Type B pancreatic cell (in vitro differentiated cells): ENCODE data around the gene CMTM5. TPM values are rescaled to one million over a fixed set of nuclear protein-coding genes. Genes with fewer than 3 reads are reported as not detected.

Source experiments
- DNase-seq: peaks from one replicate; pipeline ENCODE4 v3.0.0; 2021; ENCODE audit warnings: mixed read lengths; ENCODE audit not compliant: unreplicated experiment; ENCODE audit errors: extremely low spot score
- H3K27ac Mint-ChIP-seq: 2 replicates; pipeline ENCODE4 v1.8.0; 2021; ENCODE audit warnings: mild to moderate bottlenecking, mixed read lengths
- H3K27me3 Mint-ChIP-seq: 2 replicates; pipeline ENCODE4 v1.8.0; 2021; ENCODE audit warnings: mixed read lengths
- H3K36me3 Mint-ChIP-seq: 2 replicates; pipeline ENCODE4 v1.8.0; 2021; ENCODE audit warnings: mixed read lengths
- H3K4me1 Mint-ChIP-seq: one replicate; pipeline ENCODE4 v1.8.0; 2021; ENCODE audit warnings: mixed read lengths; ENCODE audit not compliant: unreplicated experiment
- H3K4me3 Mint-ChIP-seq: 2 replicates; pipeline ENCODE4 v1.8.0; 2021; ENCODE audit warnings: mild to moderate bottlenecking, mixed read lengths
- H3K9me3 Mint-ChIP-seq: 2 replicates; pipeline ENCODE4 v1.8.0; 2021; ENCODE audit warnings: mixed read lengths
- CTCF ChIP-seq: fragments of 200-600 bp; sonication (generic); conservative IDR thresholded peaks from 2 replicates; pipeline ENCODE4 v1.5.0; 2021; ENCODE audit warnings: antibody characterized with exemption, mild to moderate bottlenecking
- total RNA-seq: library from RNA; stranded (reverse); gene quantifications from 2 replicates; pipeline ENCODE4 v1.2.1, GENCODE V29; 2021; ENCODE audit warnings: low replicate concordance

CMTM5 gene
- total RNA-seq, 1 donor from 2014 or later = 0.19 TPM

- DNase-seq = no peak
- H3K27me3 Mint-ChIP-seq = peaks cover 39% of the 10 kb centered on the region
- H3K4me3 Mint-ChIP-seq = no peak overlapping the region
- H3K4me1 Mint-ChIP-seq = no peaks in the 10 kb centered on the region
- H3K27ac Mint-ChIP-seq = no peak overlapping the region
- TF ChIP-seq CTCF = no peak
- H3K9me3 Mint-ChIP-seq = no peaks in the 10 kb centered on the region
- H3K36me3 Mint-ChIP-seq = no peaks in the 10 kb centered on the region
Observed at GRCh38 chr14:23408307-23408630, 31.4 kb downstream of the CMTM5 start.

- H3K4me1 Mint-ChIP-seq = no peaks in the 10 kb centered on the region
- no peak overlapping the region for H3K4me3 Mint-ChIP-seq
- no peaks in the 10 kb centered on the region for H3K36me3 Mint-ChIP-seq
- no peak for DNase-seq
- H3K27ac Mint-ChIP-seq = no peak overlapping the region
- H3K27me3 Mint-ChIP-seq = peaks cover 32% of the 10 kb centered on the region
- TF ChIP-seq CTCF = no peak
- H3K9me3 Mint-ChIP-seq = no peaks in the 10 kb centered on the region
Observed at GRCh38 chr14:23409475-23409874, 32.6 kb downstream of the CMTM5 start.

GRCh38 chr14:23409966-23410635 lies 33.3 kb downstream of the CMTM5 start:
- H3K36me3 Mint-ChIP-seq = no peaks in the 10 kb centered on the region
- no peak for TF ChIP-seq CTCF
- H3K27me3 Mint-ChIP-seq = peaks cover 28% of the 10 kb centered on the region
- no peak overlapping the region for H3K27ac Mint-ChIP-seq
- no peak overlapping the region for H3K4me3 Mint-ChIP-seq
- no peak for DNase-seq
- H3K9me3 Mint-ChIP-seq = no peaks in the 10 kb centered on the region
- no peaks in the 10 kb centered on the region for H3K4me1 Mint-ChIP-seq

GRCh38 chr14:23411563-23412525 lies 35.0 kb downstream of the CMTM5 start:
- Mint-ChIP-seq H3K4me3 (no peak overlapping the region), H3K27ac (no peak overlapping the region), H3K9me3 (no peaks in the 10 kb centered on the region), H3K4me1 (peaks cover 5% of the 10 kb centered on the region), H3K36me3 (no peaks in the 10 kb centered on the region), H3K27me3 (peaks cover 20% of the 10 kb centered on the region)
- no peak for DNase-seq
- TF ChIP-seq CTCF = no peak

- no peak for DNase-seq
- Mint-ChIP-seq H3K4me3 (no peak overlapping the region), H3K36me3 (no peaks in the 10 kb centered on the region), H3K9me3 (no peaks in the 10 kb centered on the region), H3K4me1 (peaks cover 5% of the 10 kb centered on the region), H3K27ac (no peak overlapping the region), H3K27me3 (peaks cover 11% of the 10 kb centered on the region)
- no peak for TF ChIP-seq CTCF
Observed at GRCh38 chr14:23413681-23414080, 36.8 kb downstream of the CMTM5 start.
